Common myeloid progenitor, CD34-positive (primary cell): ENCODE measurements around the gene CLIP2.
A peak's percentile ranks its signal among the peaks of the same experiment; 100 is the strongest.

Experiments
- CTCF ChIA-PET: fragments of 350-600 bp; sonication (Branson Sonifier 250); formaldehyde crosslinking; loops from one replicate; lab custom pipeline; 2021; ENCODE audit warnings: antibody characterized with exemption; lab: Charles Lee
- POLR2A ChIA-PET: fragments of 350-600 bp; sonication (Branson Sonifier 250); formaldehyde crosslinking; loops from one replicate; lab custom pipeline; 2021; ENCODE audit warnings: antibody characterized with exemption; lab: Charles Lee
- DNase-seq, 3 donors: peaks; one replicate each; pipeline versions ENCODE4 v3.0.0 to v3.0.0-alpha.2; 2013
- H3K27ac ChIP-seq, 2 experiments: 1 replicate in 1 of 2; 2 replicates in 1 of 2; pipeline ENCODE4 v1.7.0; 2013; ENCODE audit warnings: inconsistent platforms in 2 of 2, low read length in 2 of 2, mild to moderate bottlenecking in 2 of 2, low read depth in 1 of 2, moderate library complexity in 1 of 2; ENCODE audit not compliant: severe bottlenecking in 2 of 2, insufficient read depth in 1 of 2, poor library complexity in 1 of 2
- H3K27me3 ChIP-seq, 5 experiments: replicated peaks in 2 of 5; 1 replicate in 3 of 5; 2 replicates in 2 of 5; pipeline versions ENCODE4 v1.6.1 to v1.7.0; 2013; ENCODE audit warnings: low read length in 4 of 5, mild to moderate bottlenecking in 2 of 5, moderate library complexity in 2 of 5, inconsistent platforms in 1 of 5; ENCODE audit not compliant: insufficient read depth in 5 of 5, control insufficient read depth in 4 of 5
- H3K36me3 ChIP-seq, 4 experiments: 1 replicate in 2 of 4; 2 replicates in 2 of 4; pipeline versions ENCODE4 v1.6.1 to v1.7.0; 2013; ENCODE audit warnings: low read length in 3 of 4, control low read depth in 1 of 4, mild to moderate bottlenecking in 1 of 4; ENCODE audit not compliant: control insufficient read depth in 4 of 4, insufficient read depth in 4 of 4
- H3K4me1 ChIP-seq, 4 experiments: 1 replicate in 3 of 4; 2 replicates in 1 of 4; pipeline versions ENCODE4 v1.6.1 to v1.7.1; 2013; ENCODE audit warnings: low read length in 3 of 4, mild to moderate bottlenecking in 3 of 4, control low read depth in 1 of 4, inconsistent platforms in 1 of 4, moderate library complexity in 1 of 4; ENCODE audit not compliant: control insufficient read depth in 4 of 4, insufficient read depth in 4 of 4; ENCODE audit errors: control extremely low read depth in 1 of 4
- H3K4me3 ChIP-seq, 7 experiments: 1 replicate in 4 of 7; 2 replicates in 3 of 7; pipeline versions ENCODE4 v1.5.1 to v1.7.0; 2013; ENCODE audit warnings: mild to moderate bottlenecking in 7 of 7, low read length in 6 of 7, moderate library complexity in 6 of 7, inconsistent platforms in 2 of 7, low read depth in 2 of 7, control low read depth in 1 of 7; ENCODE audit not compliant: insufficient read depth in 4 of 7, control insufficient read depth in 1 of 7; ENCODE audit errors: extremely low read depth in 1 of 7
- H3K9me3 ChIP-seq, 5 experiments: 1 replicate in 4 of 5; 2 replicates in 1 of 5; pipeline versions ENCODE4 v1.6.1 to v1.7.1; 2013; ENCODE audit warnings: low read length in 4 of 5, mild to moderate bottlenecking in 2 of 5, inconsistent platforms in 1 of 5, low read depth in 1 of 5, moderate library complexity in 1 of 5; ENCODE audit not compliant: control insufficient read depth in 4 of 5, insufficient read depth in 2 of 5; ENCODE audit errors: control extremely low read depth in 1 of 5
- WGBS: methylation state at CpG from one replicate; pipeline ENCODE4 v1.1.5; 2013; ENCODE audit not compliant: insufficient coverage; 5-methylcytosine and 5-hydroxymethylcytosine counted together

CLIP2 gene

GRCh38 chr7:74280985-74281384 is 8.2 kb upstream of the CLIP2 start:
- H3K9me3 ChIP-seq, result no peaks in the 10 kb centered on the region
- H3K27ac ChIP-seq, result no peak overlapping the region
- H3K36me3 ChIP-seq, result no peaks in the 10 kb centered on the region
- no peaks in the 10 kb centered on the region for H3K27me3 ChIP-seq
- CTCF ChIA-PET, result interaction anchor here (0.6 to 1.5 kb wide), 4 partner anchors 10 to 14 kb away, joined by 3 to 4 read pairs (median 3); no protein-coding TSS in a partner anchor
- 97% methylated on average over 8 of the region's 8 CpGs for WGBS
- POLR2A ChIA-PET, result no interaction called here
- H3K4me3 ChIP-seq, result no peak overlapping the region
- no peak for DNase-seq
- H3K4me1 ChIP-seq, result peaks cover 0 to 32% (median 22%) of the 10 kb centered on the region in 4 experiments

GRCh38 chr7:74282748-74283459 is 6.3 kb upstream of the CLIP2 start:
- ChIA-PET POLR2A (interaction anchor here (1.3 kb wide), 1 partner anchor 11 kb away, joined by 4 read pairs; no protein-coding TSS in a partner anchor), CTCF (interaction anchor here (1.5 kb wide), 1 partner anchor 9 kb away, joined by 3 read pairs; no protein-coding TSS in a partner anchor)
- Histone ChIP-seq H3K27ac (no peak overlapping the region), H3K4me3 (no peak overlapping the region), H3K4me1 (peaks cover 0 to 39% (median 26%) of the 10 kb centered on the region in 4 experiments), H3K36me3 (no peaks in the 10 kb centered on the region), H3K9me3 (no peaks in the 10 kb centered on the region), H3K27me3 (no peaks in the 10 kb centered on the region)
- 97% methylated on average over 11 of the region's 14 CpGs for WGBS
- no peak for DNase-seq

DNA sequence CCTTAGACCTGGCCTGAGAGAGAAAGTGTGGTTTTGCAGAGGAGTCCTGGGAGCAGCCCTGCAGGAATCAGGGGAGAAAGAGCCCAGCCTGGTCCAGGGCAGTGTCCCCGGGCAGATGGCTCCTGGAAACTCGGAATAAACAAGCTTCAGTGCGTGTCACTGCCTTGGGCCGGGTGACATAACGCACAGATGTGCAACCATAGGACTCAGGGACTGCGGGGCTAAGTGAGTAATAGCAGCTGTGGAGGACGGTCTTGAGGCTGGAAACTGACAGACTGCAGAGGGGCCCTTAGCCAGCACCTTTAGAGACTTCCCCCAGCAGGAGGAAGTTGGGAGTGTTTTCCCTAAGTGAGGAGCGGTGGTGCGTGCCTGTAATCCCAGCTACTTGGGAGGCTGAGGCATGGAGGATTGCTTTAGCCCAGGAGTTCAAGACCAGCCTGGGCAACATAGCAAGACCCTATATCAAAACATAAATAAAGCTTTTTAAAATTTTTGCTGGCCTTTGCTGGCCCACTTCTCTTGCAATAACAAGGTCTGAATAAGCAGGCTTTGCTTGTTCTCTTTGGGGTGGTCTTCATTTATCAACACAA is 5.3 kb upstream of the CLIP2 start:
- no peaks in the 10 kb centered on the region for H3K9me3 ChIP-seq
- no peak overlapping the region for H3K4me3 ChIP-seq
- no peaks in the 10 kb centered on the region for H3K36me3 ChIP-seq
- peaks cover 0 to 49% (median 36%) of the 10 kb centered on the region in 4 experiments for H3K4me1 ChIP-seq
- POLR2A ChIA-PET, result interaction anchor here (0.8 to 1.5 kb wide), 3 partner anchors 12 to 30 kb away, joined by 3 to 6 read pairs (median 4); partner anchors contain the start of gene RFC2
- DNase-seq, result no peak
- no peak overlapping the region for H3K27ac ChIP-seq
- H3K27me3 ChIP-seq, result no peaks in the 10 kb centered on the region
- CTCF ChIA-PET, result interaction anchor here (1.0 to 5.9 kb wide), 3 partner anchors 10 to 78 kb away, joined by 3 to 70 read pairs (median 4); no protein-coding TSS in a partner anchor
- WGBS, result 94% methylated on average over 4 of the region's 9 CpGs

GRCh38 chr7:74284781-74285259 is 4.4 kb upstream of the CLIP2 start:
- Histone ChIP-seq H3K4me1 (peaks cover 0 to 45% (median 31%) of the 10 kb centered on the region in 4 experiments), H3K36me3 (no peaks in the 10 kb centered on the region), H3K27me3 (no peaks in the 10 kb centered on the region), H3K27ac (no peak overlapping the region), H3K9me3 (no peaks in the 10 kb centered on the region), H3K4me3 (no peak overlapping the region)
- CTCF ChIA-PET, result interaction anchor here (1.0 to 5.9 kb wide), 3 partner anchors 11 to 78 kb away, joined by 3 to 70 read pairs (median 4); no protein-coding TSS in a partner anchor
- DNase-seq, result peak in 2 of 3 donors; percentile 61 to 73
- POLR2A ChIA-PET, result interaction anchor here (0.8 to 1.5 kb wide), 3 partner anchors 12 to 31 kb away, joined by 3 to 6 read pairs (median 4); partner anchors contain the start of gene RFC2
- 19% methylated on average over 8 of the region's 9 CpGs for WGBS

DNA sequence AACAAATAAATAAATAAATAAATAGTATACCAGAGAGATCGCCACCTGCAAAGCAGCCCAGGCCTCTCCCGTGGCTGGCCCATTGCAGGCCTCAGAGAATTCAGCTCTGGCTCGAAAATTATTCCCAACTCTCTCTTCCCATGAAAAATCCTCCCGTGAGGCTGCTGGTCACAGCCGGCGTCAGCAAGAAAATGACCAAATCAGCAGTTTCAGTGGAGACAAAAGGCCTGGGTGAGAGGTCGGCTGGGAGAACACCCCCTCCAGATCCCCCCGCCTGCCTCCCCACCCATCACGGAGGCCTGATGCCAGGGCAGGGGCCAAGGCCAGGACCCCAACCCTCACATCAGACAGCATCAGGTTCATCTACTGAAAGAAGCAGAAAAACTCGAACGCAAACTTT is 3.1 kb upstream of the CLIP2 start:
- Histone ChIP-seq H3K4me1 (peaks cover 3 to 54% (median 38%) of the 10 kb centered on the region in 4 experiments), H3K9me3 (no peaks in the 10 kb centered on the region), H3K36me3 (no peaks in the 10 kb centered on the region), H3K27me3 (no peaks in the 10 kb centered on the region), H3K4me3 (no peak overlapping the region), H3K27ac (no peak overlapping the region)
- CTCF ChIA-PET, result interaction anchor here (1.2 to 5.9 kb wide), 3 partner anchors 13 to 80 kb away, joined by 3 to 70 read pairs (median 4); no protein-coding TSS in a partner anchor
- 100% methylated on average over 7 of the region's 11 CpGs for WGBS
- POLR2A ChIA-PET, result no interaction called here
- no peak for DNase-seq

GRCh38 chr7:74287303-74288033 is 1.7 kb upstream of the CLIP2 start:
- H3K36me3 ChIP-seq, result no peaks in the 10 kb centered on the region
- no peak overlapping the region for H3K27ac ChIP-seq
- no peak for DNase-seq
- H3K4me1 ChIP-seq, result peaks cover 5 to 67% (median 41%) of the 10 kb centered on the region in 4 experiments
- 88% methylated on average over 5 of the region's 7 CpGs for WGBS
- CTCF ChIA-PET, result interaction anchor here (0.8 to 5.9 kb wide), 9 partner anchors 8 to 88 kb away, joined by 3 to 70 read pairs (median 4); no protein-coding TSS in a partner anchor
- H3K4me3 ChIP-seq, result peak overlapping the region in 3 of 7 experiments; percentile 66 to 81 (median 79)
- POLR2A ChIA-PET, result interaction anchor here (0.8 to 1.8 kb wide), 3 partner anchors 12 to 81 kb away, joined by 3 to 19 read pairs (median 3); no protein-coding TSS in a partner anchor
- no peaks in the 10 kb centered on the region for H3K27me3 ChIP-seq
- no peaks in the 10 kb centered on the region for H3K9me3 ChIP-seq
